NCI-H345 (cell line): Measurements from ENCODE around the gene DSC1.
A peak's percentile ranks its signal among the peaks of the same experiment; 100 is the strongest.
"Not testable (repeated sequence)": the region's sequence is repeated elsewhere in the genome, so short reads cannot be mapped to it uniquely, and the experiment has no call there.

Experiments used
- DNase-seq: peaks from one replicate; lab custom pipeline; 2025; lab: John Stamatoyannopoulos, UW

The DSC1 gene

GRCh38 chr18:31162825-31163435 is at the start of gene DSC1:
Gene DSC1 (minus strand): TSS chr18:31162856. CDS start chr18:31162594, 262 bp downstream.
- no peak for DNase-seq

GRCh38 chr18:31211047-31211446 is 48.4 kb upstream of the DSC1 start:
- DNase-seq = no peak

GRCh38 chr18:31209041-31209440 is 46.4 kb upstream of the DSC1 start:
- no peak for DNase-seq

GRCh38 chr18:31207391-31207790 is 44.7 kb upstream of the DSC1 start:
- DNase-seq = no peak

GRCh38 chr18:31206787-31207381 is 44.2 kb upstream of the DSC1 start:
- no peak for DNase-seq

GRCh38 chr18:31206071-31206470 is 43.4 kb upstream of the DSC1 start:
- no peak for DNase-seq

GRCh38 chr18:31205273-31205672 is 42.6 kb upstream of the DSC1 start:
- no peak for DNase-seq

- no peak for DNase-seq
These were observed 42.2 kb upstream of the DSC1 start for GRCh38 chr18:31204833-31205232.

GRCh38 chr18:31204166-31204565 is 41.5 kb upstream of the DSC1 start:
- DNase-seq = no peak

- no peak for DNase-seq
These were observed 41.1 kb upstream of the DSC1 start for GRCh38 chr18:31203794-31204148.

GRCh38 chr18:31203096-31203793 is 40.6 kb upstream of the DSC1 start:
- no peak for DNase-seq

- no peak for DNase-seq
These were observed 36.6 kb upstream of the DSC1 start for GRCh38 chr18:31199190-31199769.

GRCh38 chr18:31197676-31198075 is 35.0 kb upstream of the DSC1 start:
- DNase-seq = peak; percentile 47

GRCh38 chr18:31195063-31195462 is 32.4 kb upstream of the DSC1 start:
- no peak for DNase-seq

GRCh38 chr18:31192086-31192776 is 29.6 kb upstream of the DSC1 start:
- no peak for DNase-seq

- DNase-seq = no peak
These were observed 28.3 kb upstream of the DSC1 start for GRCh38 chr18:31190919-31191318.

- no peak for DNase-seq
These were observed 27.1 kb upstream of the DSC1 start for GRCh38 chr18:31189757-31190156.

GRCh38 chr18:31185186-31185950 is 22.7 kb upstream of the DSC1 start:
- no peak for DNase-seq

- no peak for DNase-seq
These were observed 20.6 kb upstream of the DSC1 start for GRCh38 chr18:31183302-31183701.

- not testable (repeated sequence) for DNase-seq
These were observed 14.7 kb upstream of the DSC1 start for GRCh38 chr18:31177369-31177768.

- DNase-seq = no peak
These were observed 13.9 kb upstream of the DSC1 start for GRCh38 chr18:31176531-31176930.
